Fibroblast of lung (primary cell): ENCODE results near the gene SPEF1. TPM values are rescaled to one million over a fixed set of nuclear protein-coding genes. Genes with fewer than 3 reads are reported as not detected.

ENCODE experiments used
- DNase-seq, 2 donors: peaks; one replicate each; pipeline versions ENCODE4 v3.0.0 to v3.0.0-alpha.2; 2010; ENCODE audit warnings: low read depth in 2 of 2
- H2AFZ ChIP-seq: 2 replicates; pipeline ENCODE4 v1.5.1; 2012; ENCODE audit warnings: low read length, control low read depth, inconsistent platforms
- H3K27ac ChIP-seq: 2 replicates; pipeline ENCODE4 v1.5.1; 2011; ENCODE audit warnings: low read length, control low read depth; ENCODE audit not compliant: insufficient read depth
- H3K27me3 ChIP-seq: 2 replicates; pipeline ENCODE4 v1.5.1; 2011; ENCODE audit warnings: mild to moderate bottlenecking, low read length; ENCODE audit not compliant: control insufficient read depth, insufficient read depth
- H3K36me3 ChIP-seq: 2 replicates; pipeline ENCODE4 v1.5.1; 2011; ENCODE audit warnings: low read length; ENCODE audit not compliant: control insufficient read depth, insufficient read depth
- H3K4me1 ChIP-seq: 2 replicates; pipeline ENCODE4 v1.5.1; 2011; ENCODE audit warnings: low read length; ENCODE audit not compliant: control insufficient read depth, insufficient read depth; ENCODE audit errors: extremely low read depth
- H3K4me2 ChIP-seq: 2 replicates; pipeline ENCODE4 v1.5.1; 2011; ENCODE audit warnings: low read length, control low read depth; ENCODE audit not compliant: insufficient read depth; ENCODE audit errors: extremely low read depth
- H3K4me3 ChIP-seq, 4 experiments: fragments of 200-600 bp in 1 of 4; sonication (generic) in 1 of 4; replicated peaks in 1 of 4; 2 replicates each; pipeline ENCODE4 v1.5.1; 2011 to 2016; ENCODE audit warnings: low read length in 4 of 4, low read depth in 3 of 4, mild to moderate bottlenecking in 3 of 4, control low read depth in 2 of 4, inconsistent platforms in 1 of 4, mixed read lengths in 1 of 4; ENCODE audit not compliant: insufficient read depth in 1 of 4; ENCODE audit errors: control extremely low read depth in 1 of 4
- H3K79me2 ChIP-seq: 2 replicates; pipeline ENCODE4 v1.5.1; 2012; ENCODE audit warnings: mild to moderate bottlenecking, low read length, inconsistent platforms; ENCODE audit not compliant: control insufficient read depth, insufficient read depth
- H3K9ac ChIP-seq: 2 replicates; pipeline ENCODE4 v1.5.1; 2011; ENCODE audit warnings: mild to moderate bottlenecking, low read length, control low read depth; ENCODE audit not compliant: insufficient read depth
- H3K9me3 ChIP-seq: 2 replicates; pipeline ENCODE4 v1.5.1; 2012; ENCODE audit warnings: low read depth, low read length; ENCODE audit not compliant: control insufficient read depth, insufficient read depth
- H4K20me1 ChIP-seq: 2 replicates; pipeline ENCODE4 v1.5.1; 2011; ENCODE audit warnings: low read length; ENCODE audit not compliant: control insufficient read depth, insufficient read depth; ENCODE audit errors: extremely low read depth
- CTCF ChIP-seq, 2 donors: IDR thresholded peaks in 1 of 2; conservative IDR thresholded peaks in 1 of 2; 1 replicate in 1 of 2; 2 replicates in 1 of 2; pipeline ENCODE4 v1.5.1; 2011 to 2012; ENCODE audit warnings: low read length in 2 of 2, control low read depth in 1 of 2, inconsistent platforms in 1 of 2, low read depth in 1 of 2, mild to moderate bottlenecking in 1 of 2
- EZH2 ChIP-seq: IDR thresholded peaks from 2 replicates; pipeline ENCODE4 v1.5.1; 2012; ENCODE audit warnings: low read length, control low read depth, mild to moderate bottlenecking; ENCODE audit errors: missing control alignments
- polyA plus RNA-seq, 2 donors: library from polyadenylated mRNA; depleted of rRNA in 1 of 2; stranded (reverse) in 1 of 2; unstranded in 1 of 2; fragments of >200 nt; gene quantifications; 2 replicates each; pipeline ENCODE4 v1.2.1, GENCODE V29; 2011 to 2012; ENCODE audit warnings: missing spikeins in 1 of 2
- total RNA-seq: library from RNA; depleted of rRNA; stranded (reverse); fragments of >200 nt; gene quantifications from 2 replicates; pipeline ENCODE4 v1.2.1, GENCODE V29; 2014

Gene SPEF1
- total and polyA plus RNA-seq, 2 donors (not counting 1 experiment from before 2014, with no cell fraction given): 0.07 to 0.17 TPM

- Histone ChIP-seq H2AFZ (no peak within 1 kb of the TSS), H3K9me3 (no peaks in the 10 kb centered on the region), H3K79me2 (no peaks in the 10 kb centered on the region), H3K9ac (peak within 1 kb of the TSS; percentile 23), H3K4me1 (peaks cover 3% of the 10 kb centered on the region), H3K27me3 (peaks cover 24% of the 10 kb centered on the region), H3K4me2 (no peak within 1 kb of the TSS), H3K36me3 (no peaks in the 10 kb centered on the region), H3K27ac (no peak within 1 kb of the TSS), H3K4me3 (no peak within 1 kb of the TSS), H4K20me1 (no peaks in the 10 kb centered on the region)
- DNase-seq: no peak
- TF ChIP-seq CTCF (conservative IDR thresholded peaks at IDR 0.05 in 1 of 2, IDR thresholded peaks at IDR 0.05 in 1 of 2; ENCODE audit: low read depth in 1 of 2, low read length in 2 of 2): no peak
- TF ChIP-seq EZH2: peak; percentile 68
Measured at GRCh38 chr20:3732327-3733118, 48.7 kb downstream of the SPEF1 start, which contains the start of gene HSPA12B. TSS of gene HSPA12B (plus strand) at chr20:3732685. CDS start at chr20:3738675, 5,990 bp downstream.

- H4K20me1 ChIP-seq: no peaks in the 10 kb centered on the region
- no peak overlapping the region for H3K27ac ChIP-seq
- no peak overlapping the region for H3K4me2 ChIP-seq
- no peak for DNase-seq
- H3K36me3 ChIP-seq: no peaks in the 10 kb centered on the region
- no peak overlapping the region for H3K4me3 ChIP-seq
- no peaks in the 10 kb centered on the region for H3K9me3 ChIP-seq
- peaks cover 4% of the 10 kb centered on the region for H3K4me1 ChIP-seq
- peaks cover 24% of the 10 kb centered on the region for H3K27me3 ChIP-seq
- no peak overlapping the region for H2AFZ ChIP-seq
- no peaks in the 10 kb centered on the region for H3K79me2 ChIP-seq
- TF ChIP-seq EZH2 (peak; percentile 54), CTCF (conservative IDR thresholded peaks at IDR 0.05 in 1 of 2, IDR thresholded peaks at IDR 0.05 in 1 of 2; ENCODE audit: low read depth in 1 of 2, low read length in 2 of 2) (no peak)
- peak overlapping the region; percentile 23 for H3K9ac ChIP-seq
Measured at GRCh38 chr20:3731944-3732326, 49.3 kb downstream of the SPEF1 start.

GRCh38 chr20:3730803-3731672 is 50.2 kb downstream of the SPEF1 start:
- H3K36me3 ChIP-seq: no peaks in the 10 kb centered on the region
- H3K79me2 ChIP-seq: no peaks in the 10 kb centered on the region
- no peak overlapping the region for H2AFZ ChIP-seq
- no peaks in the 10 kb centered on the region for H3K9me3 ChIP-seq
- no peak overlapping the region for H3K27ac ChIP-seq
- no peaks in the 10 kb centered on the region for H4K20me1 ChIP-seq
- peaks cover 24% of the 10 kb centered on the region for H3K27me3 ChIP-seq
- no peak overlapping the region for H3K4me2 ChIP-seq
- no peak overlapping the region for H3K4me3 ChIP-seq
- H3K4me1 ChIP-seq: peaks cover 4% of the 10 kb centered on the region
- TF ChIP-seq CTCF (conservative IDR thresholded peaks at IDR 0.05 in 1 of 2, IDR thresholded peaks at IDR 0.05 in 1 of 2; ENCODE audit: low read depth in 1 of 2, low read length in 2 of 2) (no peak), EZH2 (no peak)
- DNase-seq: no peak
- H3K9ac ChIP-seq: no peak overlapping the region
